ENCODE measurements around the gene CYB5B. TPM values are rescaled to one million over a fixed set of nuclear protein-coding genes. Genes with fewer than 3 reads are reported as not detected.

CYB5B gene
- total RNA-seq, 2 experiments from 2014 or later, result 83.0 to 184 TPM

DNA sequence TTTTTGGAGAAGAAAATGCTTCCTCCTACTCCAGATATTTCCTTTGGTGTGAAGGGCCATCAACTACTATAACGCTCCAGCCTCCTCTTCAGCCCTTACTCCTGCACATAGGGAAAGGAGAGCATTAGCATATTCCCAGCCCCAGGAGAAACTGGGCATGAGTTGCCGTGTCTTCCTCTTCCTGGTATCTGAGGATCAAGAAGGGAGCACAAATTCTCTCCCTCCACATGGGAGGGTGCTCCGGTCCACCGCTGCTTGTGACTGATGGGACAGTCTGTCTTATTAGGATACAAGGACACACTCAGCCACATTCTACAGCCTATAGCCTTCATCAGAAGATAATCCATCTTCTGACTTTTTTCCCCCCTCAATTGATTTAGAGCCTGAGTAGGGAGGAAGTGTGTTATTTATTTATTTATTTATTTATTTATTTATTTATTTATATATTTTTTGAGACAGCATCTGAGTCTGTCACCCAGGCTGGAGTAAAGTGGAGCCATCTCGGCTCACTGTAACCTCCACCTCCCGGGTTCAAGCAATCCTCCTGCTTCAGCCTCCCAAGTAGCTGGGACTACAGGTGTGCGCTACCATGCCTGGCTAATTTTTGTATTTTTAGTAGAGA is 16.6 kb upstream of the CYB5B start:
- no peak for DNase-seq (ENCODE audit: low spot score)
- Histone ChIP-seq H3K4me2 (ENCODE audit: low read length) (no peak overlapping the region), H3K9me2 (ENCODE audit: insufficient read depth, low read length) (no peaks in the 10 kb centered on the region), H3K27ac (ENCODE audit: low read depth, low read length, poor library complexity, severe bottlenecking) (no peak overlapping the region), H3K4me3 (ENCODE audit: low read depth, low read length, poor library complexity, severe bottlenecking) (no peak overlapping the region), H3K36me3 (ENCODE audit: insufficient read depth, low read length) (no peaks in the 10 kb centered on the region), H3K79me2 (ENCODE audit: insufficient read depth, low read depth, low read length) (no peaks in the 10 kb centered on the region), H2AFZ (ENCODE audit: low read length) (no peak overlapping the region), H3K9me3 (ENCODE audit: low read length) (no peaks in the 10 kb centered on the region), H3K4me1 (ENCODE audit: insufficient read depth, low read length, poor library complexity, severe bottlenecking) (no peaks in the 10 kb centered on the region), H4K20me1 (ENCODE audit: insufficient read depth, low read length) (no peaks in the 10 kb centered on the region)
- POLR2A ChIA-PET, result interaction anchor here (0.7 to 1.3 kb wide), 2 partner anchors 8 to 1938 kb away, joined by 3 to 6 read pairs; no protein-coding TSS in a partner anchor
- no TSS peak for BruUV-seq (replicated peaks)
- TF ChIP-seq, protein P1, sequence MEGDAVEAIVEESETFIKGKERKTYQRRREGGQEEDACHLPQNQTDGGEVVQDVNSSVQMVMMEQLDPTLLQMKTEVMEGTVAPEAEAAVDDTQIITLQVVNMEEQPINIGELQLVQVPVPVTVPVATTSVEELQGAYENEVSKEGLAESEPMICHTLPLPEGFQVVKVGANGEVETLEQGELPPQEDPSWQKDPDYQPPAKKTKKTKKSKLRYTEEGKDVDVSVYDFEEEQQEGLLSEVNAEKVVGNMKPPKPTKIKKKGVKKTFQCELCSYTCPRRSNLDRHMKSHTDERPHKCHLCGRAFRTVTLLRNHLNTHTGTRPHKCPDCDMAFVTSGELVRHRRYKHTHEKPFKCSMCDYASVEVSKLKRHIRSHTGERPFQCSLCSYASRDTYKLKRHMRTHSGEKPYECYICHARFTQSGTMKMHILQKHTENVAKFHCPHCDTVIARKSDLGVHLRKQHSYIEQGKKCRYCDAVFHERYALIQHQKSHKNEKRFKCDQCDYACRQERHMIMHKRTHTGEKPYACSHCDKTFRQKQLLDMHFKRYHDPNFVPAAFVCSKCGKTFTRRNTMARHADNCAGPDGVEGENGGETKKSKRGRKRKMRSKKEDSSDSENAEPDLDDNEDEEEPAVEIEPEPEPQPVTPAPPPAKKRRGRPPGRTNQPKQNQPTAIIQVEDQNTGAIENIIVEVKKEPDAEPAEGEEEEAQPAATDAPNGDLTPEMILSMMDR (conservative IDR thresholded peaks at IDR 0.05; ENCODE audit: low read length), result no peak
- TF ChIP-seq EZH2phosphoT487 (IDR thresholded peaks at IDR 0.05; ENCODE audit: borderline replicate concordance, low read depth, low read length), result no peak
- CTCF ChIA-PET (ENCODE audit: unreplicated experiment), result no interaction called here
- intact Hi-C loops (cut with micrococcal nuclease; ENCODE audit: unreplicated experiment), result no loop called here

DNA sequence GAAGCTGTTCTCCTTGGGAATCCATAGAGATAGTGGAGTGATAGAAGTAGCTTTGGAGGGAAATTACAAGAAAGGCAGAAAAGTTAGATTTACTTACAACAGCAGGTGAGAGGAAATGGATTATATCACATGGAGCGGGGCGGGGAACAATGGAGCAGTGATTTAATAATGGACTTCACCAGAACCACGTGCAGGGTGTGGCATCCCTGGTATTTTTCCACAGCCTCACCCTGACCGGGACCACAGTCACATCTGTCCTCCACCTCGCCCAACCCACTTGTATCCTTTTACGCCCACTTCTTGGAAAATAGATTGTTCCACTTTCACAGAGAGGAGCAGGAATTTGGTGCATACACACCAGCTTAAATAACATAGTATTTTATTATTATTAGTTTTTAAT is 15.9 kb upstream of the CYB5B start:
- TF ChIP-seq EZH2phosphoT487 (IDR thresholded peaks at IDR 0.05; ENCODE audit: borderline replicate concordance, low read depth, low read length), result no peak
- Histone ChIP-seq H3K27ac (ENCODE audit: low read depth, low read length, poor library complexity, severe bottlenecking) (no peak overlapping the region), H3K4me1 (ENCODE audit: insufficient read depth, low read length, poor library complexity, severe bottlenecking) (no peaks in the 10 kb centered on the region), H3K4me3 (ENCODE audit: low read depth, low read length, poor library complexity, severe bottlenecking) (no peak overlapping the region), H2AFZ (ENCODE audit: low read length) (no peak overlapping the region), H3K36me3 (ENCODE audit: insufficient read depth, low read length) (no peaks in the 10 kb centered on the region), H3K9me2 (ENCODE audit: insufficient read depth, low read length) (no peaks in the 10 kb centered on the region), H4K20me1 (ENCODE audit: insufficient read depth, low read length) (no peaks in the 10 kb centered on the region), H3K4me2 (ENCODE audit: low read length) (no peak overlapping the region), H3K9me3 (ENCODE audit: low read length) (no peaks in the 10 kb centered on the region), H3K79me2 (ENCODE audit: insufficient read depth, low read depth, low read length) (no peaks in the 10 kb centered on the region)
- DNase-seq (ENCODE audit: low spot score), result no peak
- ChIA-PET POLR2A (interaction anchor here (1.3 kb wide), 1 partner anchor 8 kb away, joined by 3 read pairs; no protein-coding TSS in a partner anchor), CTCF (ENCODE audit: unreplicated experiment) (no interaction called here)
- intact Hi-C loops (cut with micrococcal nuclease; ENCODE audit: unreplicated experiment), result no loop called here
- no TSS peak for BruUV-seq (replicated peaks)

DNA sequence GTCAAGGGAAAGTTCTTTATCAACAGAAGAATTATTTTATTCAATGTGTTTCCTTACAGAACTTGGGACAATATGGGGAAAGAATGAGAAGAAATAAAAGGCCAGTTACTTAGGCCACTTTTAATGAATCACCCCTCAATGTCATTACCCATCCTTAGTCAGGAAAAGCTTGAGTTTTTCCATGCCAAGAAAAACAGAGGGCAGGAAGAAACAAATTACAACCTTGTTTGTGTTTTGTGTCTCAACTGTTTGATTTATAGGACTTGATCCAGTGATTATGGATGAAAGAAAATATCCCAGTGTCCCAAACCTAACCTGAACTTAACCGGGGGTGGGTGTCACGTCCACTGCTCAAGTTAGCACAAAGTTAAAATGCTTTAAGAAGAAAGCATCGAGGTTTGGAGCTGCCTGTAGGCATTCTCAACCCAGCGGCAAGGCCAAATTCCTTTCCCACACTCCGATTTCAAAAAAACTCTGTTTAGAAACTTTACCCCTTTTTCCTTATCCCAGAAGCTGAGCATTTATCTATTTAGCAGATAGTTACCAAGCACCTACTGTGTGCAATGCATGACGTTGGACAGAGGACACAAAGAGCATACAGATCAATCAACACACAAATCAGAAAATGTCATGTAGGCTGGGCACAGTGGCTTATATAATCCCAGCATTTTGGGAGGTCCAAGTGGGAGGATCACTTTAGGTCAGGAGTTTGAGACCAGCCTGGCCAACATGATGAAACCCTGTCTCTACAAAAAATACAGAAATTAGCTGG is 14.0 kb upstream of the CYB5B start:
- CTCF ChIA-PET (ENCODE audit: unreplicated experiment), result no interaction called here
- no TSS peak for BruUV-seq (replicated peaks)
- no peaks in the 10 kb centered on the region for H3K9me3 ChIP-seq (ENCODE audit: low read length)
- no peak for DNase-seq (ENCODE audit: low spot score)
- H3K4me1 ChIP-seq (ENCODE audit: insufficient read depth, low read length, poor library complexity, severe bottlenecking), result no peaks in the 10 kb centered on the region
- H3K4me2 ChIP-seq (ENCODE audit: low read length), result no peak overlapping the region
- intact Hi-C loops (cut with micrococcal nuclease; ENCODE audit: unreplicated experiment), result no loop called here
- H2AFZ ChIP-seq (ENCODE audit: low read length), result no peak overlapping the region
- H3K9me2 ChIP-seq (ENCODE audit: insufficient read depth, low read length), result no peaks in the 10 kb centered on the region
- no peak overlapping the region for H3K4me3 ChIP-seq (ENCODE audit: low read depth, low read length, poor library complexity, severe bottlenecking)
- H4K20me1 ChIP-seq (ENCODE audit: insufficient read depth, low read length), result no peaks in the 10 kb centered on the region
- POLR2A ChIA-PET, result interaction anchor here (1.1 to 2.3 kb wide), 2 partner anchors 8 to 11 kb away, joined by 3 to 12 read pairs; no protein-coding TSS in a partner anchor
- no peak overlapping the region for H3K27ac ChIP-seq (ENCODE audit: low read depth, low read length, poor library complexity, severe bottlenecking)
- no peak for TF ChIP-seq EZH2phosphoT487 (IDR thresholded peaks at IDR 0.05; ENCODE audit: borderline replicate concordance, low read depth, low read length)
- TF ChIP-seq, protein P1 (conservative IDR thresholded peaks at IDR 0.05; ENCODE audit: low read length), result no peak
- H3K79me2 ChIP-seq (ENCODE audit: insufficient read depth, low read depth, low read length), result no peaks in the 10 kb centered on the region
- no peaks in the 10 kb centered on the region for H3K36me3 ChIP-seq (ENCODE audit: insufficient read depth, low read length)

Measured in OCI-LY7 (cell line).